Adrenal gland (tissue), 5 donors: ENCODE results near the gene ATRN.

ENCODE experiments used
- POLR2A ChIP-seq, 2 donors: fragments of 450-650 bp; IDR thresholded peaks; one replicate each; pipeline ENCODE4 v1.6.1; 2017; ENCODE audit warnings: antibody characterized with exemption in 2 of 2, mild to moderate bottlenecking in 2 of 2, moderate library complexity in 1 of 2
- TF ChIP-seq, protein P1 (sequence below), 6 experiments: fragments of 450-650 bp in 4 of 6; fragments of 200-600 bp in 2 of 6; sonication (generic) in 1 of 6; IDR thresholded peaks; 1 replicate in 5 of 6; 2 replicates in 1 of 6; pipeline versions ENCODE4 v1.5.1 to v1.8.0; 2016 to 2021; ENCODE audit warnings: antibody characterized with exemption in 6 of 6, mild to moderate bottlenecking in 2 of 6, moderate library complexity in 1 of 6
- donor health status: DM: no; HTN: no; CAD: no.

GRCh38 chr20:3658019-3658715 is 187.3 kb downstream of the ATRN start:
- TF ChIP-seq, protein P1, sequence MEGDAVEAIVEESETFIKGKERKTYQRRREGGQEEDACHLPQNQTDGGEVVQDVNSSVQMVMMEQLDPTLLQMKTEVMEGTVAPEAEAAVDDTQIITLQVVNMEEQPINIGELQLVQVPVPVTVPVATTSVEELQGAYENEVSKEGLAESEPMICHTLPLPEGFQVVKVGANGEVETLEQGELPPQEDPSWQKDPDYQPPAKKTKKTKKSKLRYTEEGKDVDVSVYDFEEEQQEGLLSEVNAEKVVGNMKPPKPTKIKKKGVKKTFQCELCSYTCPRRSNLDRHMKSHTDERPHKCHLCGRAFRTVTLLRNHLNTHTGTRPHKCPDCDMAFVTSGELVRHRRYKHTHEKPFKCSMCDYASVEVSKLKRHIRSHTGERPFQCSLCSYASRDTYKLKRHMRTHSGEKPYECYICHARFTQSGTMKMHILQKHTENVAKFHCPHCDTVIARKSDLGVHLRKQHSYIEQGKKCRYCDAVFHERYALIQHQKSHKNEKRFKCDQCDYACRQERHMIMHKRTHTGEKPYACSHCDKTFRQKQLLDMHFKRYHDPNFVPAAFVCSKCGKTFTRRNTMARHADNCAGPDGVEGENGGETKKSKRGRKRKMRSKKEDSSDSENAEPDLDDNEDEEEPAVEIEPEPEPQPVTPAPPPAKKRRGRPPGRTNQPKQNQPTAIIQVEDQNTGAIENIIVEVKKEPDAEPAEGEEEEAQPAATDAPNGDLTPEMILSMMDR (IDR thresholded peaks at IDR 0.05): no peak
- no peak for TF ChIP-seq POLR2A (IDR thresholded peaks at IDR 0.05)
